Measurements from ENCODE around the gene ADGRL3.
"Not testable (repeated sequence)": the region's sequence is repeated elsewhere in the genome, so short reads cannot be mapped to it uniquely, and the experiment has no call there.

ADGRL3 gene

DNA sequence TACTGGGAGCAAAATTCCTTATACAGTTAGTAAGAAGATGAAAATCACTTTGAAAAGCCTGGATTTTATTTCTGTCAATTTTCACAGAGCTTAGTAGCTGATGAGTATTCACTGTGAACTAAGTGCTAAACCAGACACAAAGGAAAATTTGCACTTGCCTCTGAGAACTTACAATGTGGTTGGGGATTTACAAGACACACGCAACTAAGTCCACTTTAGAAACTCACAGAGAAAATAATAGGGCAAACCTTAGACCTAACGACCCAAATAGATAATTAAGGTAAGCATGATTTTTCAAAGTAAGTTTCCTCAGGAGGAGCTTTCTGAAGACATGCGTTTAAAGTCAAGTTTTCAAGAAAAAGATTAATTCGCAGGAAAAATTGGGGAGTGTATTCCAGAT, 708.9 kb downstream of the ADGRL3 start:
- DNase-seq (ENCODE audit: low read depth), result no peak

DNA sequence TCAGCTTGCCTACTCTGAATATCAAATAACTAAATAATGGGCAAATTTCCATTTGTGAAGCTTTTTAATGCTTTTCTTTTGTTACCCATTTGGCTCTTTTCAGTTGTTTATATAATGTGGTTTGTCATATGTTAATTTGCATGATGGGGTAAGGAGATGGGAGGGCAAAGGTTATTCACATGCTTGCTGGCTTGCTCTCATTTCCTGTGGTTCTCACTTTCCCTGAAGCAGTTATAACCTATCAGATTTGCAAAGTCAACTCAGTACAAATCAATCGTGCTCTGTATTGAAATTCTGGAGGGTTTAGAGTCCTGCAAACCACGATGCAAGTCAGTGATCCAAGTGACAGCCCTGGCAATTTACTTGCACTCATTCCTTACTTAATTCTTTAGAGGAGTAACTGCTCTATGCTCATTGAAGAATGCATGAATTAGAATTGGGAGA, 711.2 kb downstream of the ADGRL3 start:
- no peak for DNase-seq (ENCODE audit: low read depth)

DNA sequence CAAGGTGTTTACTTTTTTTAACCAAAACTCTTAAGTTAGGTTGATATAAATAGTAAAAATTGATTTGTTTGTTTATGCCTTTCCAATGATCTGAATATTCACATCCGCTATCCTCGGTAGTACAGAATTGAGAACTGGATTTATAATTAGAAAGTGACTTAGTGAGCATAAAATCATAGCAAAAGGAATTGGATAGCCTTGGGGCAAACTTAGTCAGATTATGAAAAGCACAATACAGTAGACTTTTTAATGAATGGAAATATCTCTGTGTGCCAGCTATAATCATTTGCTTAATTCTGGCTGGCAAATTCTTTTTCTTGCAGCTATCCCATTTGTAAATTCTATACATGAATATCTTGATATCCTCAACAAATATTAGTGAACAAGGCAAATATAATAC, 713.5 kb downstream of the ADGRL3 start:
- no peak for DNase-seq (ENCODE audit: low read depth)

DNA sequence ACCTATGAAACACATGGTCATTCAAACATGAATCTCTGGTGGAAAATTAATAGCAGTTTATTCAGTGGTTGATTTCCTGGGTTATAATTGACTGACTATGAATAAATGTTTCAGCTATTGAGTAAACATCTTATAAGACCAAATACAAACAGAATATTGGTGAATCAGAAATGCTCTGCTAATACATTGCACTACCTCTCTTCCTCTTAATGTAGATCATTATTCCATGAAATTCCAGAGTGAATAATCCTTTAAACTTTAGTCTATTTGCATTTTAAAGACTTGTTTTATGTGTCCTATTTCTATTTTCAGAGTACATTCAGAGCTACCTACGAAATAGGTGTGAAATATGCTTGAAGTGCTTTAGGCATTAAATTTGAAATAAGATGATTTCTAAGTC, 715.4 kb downstream of the ADGRL3 start:
- no peak for DNase-seq (ENCODE audit: low read depth)

DNA sequence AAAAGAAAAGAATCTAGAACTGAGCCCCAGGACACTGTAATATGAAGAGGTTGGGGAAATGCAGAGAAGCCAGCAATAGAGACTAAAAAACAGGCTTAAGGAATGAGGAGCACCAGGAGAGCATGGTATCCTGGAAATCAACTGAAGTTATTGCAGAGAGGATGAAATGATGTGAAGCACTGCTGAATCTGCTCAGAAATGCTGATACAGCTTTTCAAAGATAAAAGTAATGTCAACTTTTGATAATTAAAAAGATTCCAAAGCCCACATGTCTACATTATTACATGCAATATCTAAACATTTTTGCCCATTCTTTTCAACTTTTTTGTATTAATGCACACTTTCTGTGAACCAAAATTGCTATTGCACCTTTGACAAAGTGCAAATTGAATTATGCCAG, 718.4 kb downstream of the ADGRL3 start:
- no peak for DNase-seq (ENCODE audit: low read depth)

DNA sequence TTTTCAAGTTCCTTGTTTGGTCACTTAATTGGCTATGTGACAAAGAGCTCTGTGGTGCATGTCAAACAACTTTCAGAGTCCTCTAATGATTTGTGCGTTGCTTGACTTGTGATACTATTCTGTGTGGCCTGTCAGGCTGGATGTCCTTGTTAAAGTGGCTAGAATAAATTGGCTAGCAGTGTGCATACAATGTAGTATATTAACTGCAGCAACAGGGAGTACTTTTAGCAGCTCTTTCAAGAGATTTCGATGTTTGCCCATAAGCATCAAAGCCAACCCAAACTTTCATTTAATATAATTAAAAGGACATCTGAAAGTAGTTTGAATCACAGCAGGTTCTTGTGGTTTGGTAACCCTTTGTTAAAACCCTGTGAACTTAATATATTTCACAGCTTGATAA, 718.9 kb downstream of the ADGRL3 start:
- no peak for DNase-seq (ENCODE audit: low read depth)

DNA sequence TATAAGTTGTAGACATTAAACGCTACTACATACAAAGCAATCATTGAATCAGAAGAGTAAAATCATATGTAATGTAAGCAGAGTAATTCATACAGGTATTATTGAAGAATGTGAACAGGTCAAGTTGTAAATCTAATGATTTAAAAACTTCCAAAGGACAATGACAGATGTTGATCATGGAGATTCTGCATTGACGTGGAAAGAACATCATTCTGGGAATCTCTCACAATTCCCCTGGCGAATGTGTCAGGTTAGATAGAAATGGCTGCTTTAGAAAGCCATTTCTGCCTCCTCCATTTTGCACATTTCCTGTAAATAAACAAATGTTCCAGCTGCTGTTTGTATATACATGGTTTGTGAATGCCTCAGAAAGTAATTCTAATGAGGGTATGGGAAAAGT, 719.4 kb downstream of the ADGRL3 start:
- DNase-seq (ENCODE audit: low read depth), result no peak

DNA sequence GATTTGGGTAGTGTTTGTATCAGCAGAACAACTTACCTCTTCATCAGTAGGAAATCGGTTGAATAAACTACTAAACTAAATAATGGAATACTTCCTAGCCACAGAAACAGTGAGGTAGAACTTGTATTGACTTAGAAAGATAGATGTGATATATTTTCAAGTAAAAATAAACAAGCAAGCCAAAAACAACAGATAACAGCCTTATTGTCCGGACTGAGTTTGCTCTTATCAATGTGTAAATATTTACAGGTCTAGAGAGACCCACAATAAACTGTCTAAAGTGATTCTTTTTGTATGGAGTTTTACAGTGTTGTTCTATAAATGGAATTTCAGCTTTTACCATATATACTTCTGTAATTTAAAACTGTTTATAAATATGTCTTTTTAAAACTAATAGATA, 721.8 kb downstream of the ADGRL3 start:
- no peak for DNase-seq (ENCODE audit: low read depth)

DNA sequence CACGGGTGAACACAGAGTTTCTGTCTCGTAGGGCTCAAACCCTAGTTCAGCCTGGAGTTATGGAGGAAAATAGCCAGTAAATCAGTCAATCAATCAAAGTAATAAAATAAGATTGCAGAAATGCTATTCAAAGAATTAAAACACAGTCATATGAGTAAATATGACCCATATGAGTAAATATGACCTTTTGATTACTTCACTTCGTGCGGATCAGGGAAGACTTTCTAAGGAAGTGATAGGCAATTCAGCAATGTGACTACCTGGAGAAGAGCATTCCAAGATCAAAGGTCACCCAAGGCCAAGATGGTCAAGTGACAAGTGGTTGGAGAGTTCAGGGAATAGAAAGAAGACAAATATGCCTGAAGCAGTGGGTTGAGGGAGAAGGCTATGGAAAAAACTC, 722.6 kb downstream of the ADGRL3 start:
- no peak for DNase-seq (ENCODE audit: low read depth)

DNA sequence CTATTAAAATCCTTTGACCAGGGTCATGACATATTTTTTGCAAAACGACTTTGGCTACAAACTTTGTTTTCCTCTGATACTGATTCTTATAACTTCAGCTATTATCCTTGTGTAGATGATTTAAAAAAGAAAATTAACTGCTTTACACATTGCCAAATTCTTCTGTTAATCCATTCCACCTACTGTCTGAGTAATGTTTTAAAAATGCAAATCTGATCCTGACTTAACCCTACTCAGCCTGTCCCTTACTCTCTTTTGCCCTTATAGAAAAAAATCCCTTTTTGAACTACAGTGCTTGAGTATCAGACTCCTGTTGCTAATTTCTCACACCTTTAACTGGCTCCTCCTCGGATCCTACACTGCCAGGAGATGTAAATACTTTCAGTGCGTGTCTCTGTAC, 723.1 kb downstream of the ADGRL3 start:
- DNase-seq (ENCODE audit: low read depth), result no peak

DNA sequence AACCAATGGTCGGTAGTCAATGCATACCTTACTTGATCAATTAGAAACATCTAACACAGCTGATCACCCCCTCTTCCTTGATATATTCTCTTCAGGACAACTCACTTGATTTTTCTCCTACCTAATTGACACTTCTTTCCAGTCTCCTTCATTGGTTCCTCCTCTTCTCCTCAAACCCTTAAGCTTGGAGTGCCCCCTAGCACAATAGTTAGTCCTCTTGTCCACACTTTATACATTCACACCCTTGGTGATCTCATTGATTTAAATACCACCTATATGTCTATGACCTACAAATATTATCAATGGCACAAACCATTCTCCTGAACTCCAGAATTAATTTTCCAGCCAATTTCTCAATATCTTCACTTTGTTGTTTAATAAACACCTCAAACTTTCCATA, 724.0 kb downstream of the ADGRL3 start:
- no peak for DNase-seq (ENCODE audit: low read depth)

DNA sequence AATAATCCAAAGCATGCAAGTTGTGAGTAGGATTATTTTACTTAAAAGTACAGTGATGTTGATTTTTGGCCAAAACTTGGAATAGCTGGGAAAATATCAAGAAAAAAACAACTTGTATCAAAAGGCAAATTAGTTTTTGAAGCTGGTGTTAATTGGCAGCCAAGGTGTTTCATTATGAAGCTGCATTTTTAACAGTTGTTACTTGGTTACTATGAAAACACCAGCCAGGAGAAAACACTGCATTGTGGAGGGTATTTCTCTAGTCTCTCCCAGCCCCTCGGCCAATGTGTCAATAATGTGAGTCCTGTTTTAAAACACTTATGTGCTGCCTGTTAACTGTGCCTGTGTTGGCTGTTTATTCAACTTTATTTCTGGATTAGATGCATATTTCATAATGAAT, 733.4 kb downstream of the ADGRL3 start:
- no peak for DNase-seq (ENCODE audit: low read depth)

DNA sequence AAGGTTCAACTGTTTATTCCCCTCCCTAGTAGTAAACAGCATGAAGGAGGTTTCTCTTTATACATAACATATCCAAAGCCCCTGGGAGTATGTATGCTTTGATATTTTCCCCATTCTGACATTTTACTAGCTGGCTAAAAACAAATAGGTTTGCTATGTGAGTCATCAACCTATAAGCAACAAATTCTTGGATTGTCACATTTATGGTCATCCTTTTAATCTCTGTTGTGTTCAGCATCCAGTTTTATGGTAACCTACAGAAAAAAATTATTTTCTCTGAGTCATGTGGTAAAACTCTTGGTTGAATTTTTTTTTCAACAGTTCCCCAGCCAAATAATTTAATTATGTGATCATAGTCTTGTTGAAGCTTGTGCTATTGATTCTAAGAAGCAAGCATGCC, 734.1 kb downstream of the ADGRL3 start:
- no peak for DNase-seq (ENCODE audit: low read depth)

DNA sequence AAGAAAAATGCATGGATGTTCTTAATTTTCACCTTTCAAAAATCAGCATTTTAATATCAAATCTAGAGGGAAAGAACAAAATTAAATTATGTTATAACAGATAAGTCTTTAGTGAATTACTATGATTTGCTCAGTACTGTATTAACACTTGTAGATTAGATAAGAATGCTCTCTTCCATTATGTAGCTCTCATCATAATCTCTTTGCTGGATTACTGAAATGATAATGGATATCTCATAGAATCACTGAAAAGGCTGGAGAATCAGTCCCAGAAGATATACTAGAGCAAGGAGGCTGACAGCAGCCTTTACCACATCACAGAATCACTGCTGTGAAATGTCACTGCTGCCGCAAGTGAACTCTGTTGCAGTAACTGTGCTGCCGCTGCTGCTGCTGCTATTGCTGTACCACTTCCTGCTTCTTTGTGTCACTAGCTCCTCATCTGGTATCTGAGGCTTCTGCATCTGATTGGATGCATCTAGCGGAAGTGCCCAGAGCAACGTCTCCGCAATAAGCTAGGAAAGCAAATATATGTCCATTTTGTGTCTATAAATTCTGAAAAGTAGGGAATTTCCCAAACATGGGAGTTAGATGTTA, 738.2 kb downstream of the ADGRL3 start:
- DNase-seq (ENCODE audit: low read depth), result no peak

DNA sequence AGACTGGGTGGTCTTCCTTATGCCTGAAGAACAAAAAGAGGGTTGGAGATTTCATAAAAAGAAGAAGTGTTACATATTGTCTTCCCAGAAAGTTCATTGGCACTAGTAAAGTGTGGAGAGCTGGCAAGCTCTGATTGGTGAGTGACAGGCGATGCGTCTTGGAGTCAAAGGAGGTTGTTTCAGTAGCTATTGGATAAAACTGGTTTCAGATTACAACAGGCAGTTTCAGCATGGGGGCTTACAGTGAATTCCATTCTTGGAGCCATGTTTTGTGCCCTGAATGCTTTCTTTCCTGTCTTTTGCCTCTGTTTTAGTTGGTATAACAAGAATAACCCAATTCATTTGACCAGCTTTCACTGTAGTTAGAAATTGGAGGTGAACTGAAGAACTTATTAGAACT, 750.5 kb downstream of the ADGRL3 start:
- no peak for DNase-seq (ENCODE audit: low read depth)

DNA sequence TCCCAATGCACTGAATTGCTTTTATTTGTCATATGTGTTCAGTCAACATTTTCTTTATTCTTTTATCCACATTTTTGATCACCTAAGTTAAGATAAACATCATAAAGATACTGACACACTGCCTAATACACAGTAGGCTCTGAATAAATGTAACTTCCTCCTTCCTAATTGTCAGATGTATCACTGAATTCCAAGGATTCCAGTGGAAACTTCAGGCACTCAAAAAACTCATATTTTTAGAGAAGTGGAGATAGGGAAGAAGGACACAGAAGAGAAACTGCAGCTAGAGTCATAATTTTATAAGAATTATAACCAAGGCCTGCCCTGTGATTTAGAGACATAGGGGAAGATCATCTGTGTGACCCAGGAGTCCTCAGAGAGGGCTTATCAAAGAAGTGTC, 753.3 kb downstream of the ADGRL3 start:
- no peak for DNase-seq (ENCODE audit: low read depth)

DNA sequence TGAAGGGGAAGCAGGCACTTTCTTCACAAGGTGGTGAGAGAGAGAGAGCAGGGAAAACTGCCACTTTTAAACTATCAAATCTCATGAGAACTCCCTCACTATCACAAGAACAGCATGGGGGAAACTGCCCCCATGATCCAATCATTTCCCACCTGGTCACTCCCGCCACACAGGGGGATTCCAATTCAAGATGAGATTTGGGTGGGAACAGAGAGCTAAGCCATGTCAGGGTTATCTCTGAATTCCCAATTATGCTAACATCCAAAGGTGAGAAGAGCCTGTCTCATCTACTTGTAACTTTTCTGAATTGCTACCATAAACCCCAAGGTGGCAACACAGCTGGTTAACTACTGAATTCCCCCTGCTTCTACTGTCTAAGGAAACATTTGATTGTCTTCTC, 758.5 kb downstream of the ADGRL3 start:
- no peak for DNase-seq (ENCODE audit: low read depth)

DNA sequence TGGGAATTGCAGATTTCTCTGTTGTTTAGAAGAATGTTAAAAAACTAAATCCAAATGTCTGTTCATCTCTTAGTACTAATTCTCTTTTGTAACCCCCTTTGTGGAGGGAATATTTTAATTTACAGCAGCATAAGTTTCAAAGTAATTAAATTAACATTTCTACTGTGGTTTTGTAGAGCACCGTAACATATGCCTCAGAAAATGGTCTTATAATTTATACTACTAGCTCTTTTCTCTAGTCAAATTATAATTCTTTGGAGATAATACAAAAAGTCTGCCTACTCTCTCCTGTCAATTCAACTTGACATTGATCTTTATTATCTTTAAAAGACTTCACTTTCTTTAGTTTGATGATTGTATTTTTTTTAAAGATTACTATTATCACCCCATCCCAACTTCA, 759.0 kb downstream of the ADGRL3 start:
- no peak for DNase-seq (ENCODE audit: low read depth)

DNA sequence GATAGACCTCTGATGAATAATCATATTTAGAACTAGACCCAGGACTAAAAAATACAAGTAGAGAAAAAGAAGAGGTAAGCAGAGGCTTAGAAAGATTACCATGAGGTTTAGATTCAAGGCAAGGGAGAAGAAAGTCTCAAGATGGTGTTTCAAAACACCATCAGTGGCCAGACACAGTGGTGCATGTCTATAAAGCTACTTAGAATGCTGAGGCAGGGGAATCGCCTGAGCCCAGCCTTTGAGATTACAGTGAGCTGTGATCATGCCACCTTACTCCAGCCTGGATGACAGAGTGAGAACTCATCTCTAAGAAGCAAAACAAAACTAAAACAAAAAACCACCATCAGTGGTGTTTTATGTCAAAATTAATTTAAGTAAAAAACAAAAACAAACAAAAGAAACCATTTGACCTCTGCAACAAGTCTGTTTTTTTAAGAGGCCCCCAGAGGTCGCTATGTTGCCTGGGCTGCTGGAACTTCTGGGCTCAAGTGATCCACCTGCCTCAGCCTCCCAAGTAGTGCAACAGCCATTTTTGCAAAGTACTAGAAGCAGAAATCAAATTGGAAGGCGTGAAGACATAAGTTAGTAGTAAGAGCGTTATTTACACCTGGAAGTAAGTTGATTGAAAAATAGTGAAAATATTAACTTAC, 784.3 kb downstream of the ADGRL3 start:
- DNase-seq (ENCODE audit: low read depth), result no peak

DNA sequence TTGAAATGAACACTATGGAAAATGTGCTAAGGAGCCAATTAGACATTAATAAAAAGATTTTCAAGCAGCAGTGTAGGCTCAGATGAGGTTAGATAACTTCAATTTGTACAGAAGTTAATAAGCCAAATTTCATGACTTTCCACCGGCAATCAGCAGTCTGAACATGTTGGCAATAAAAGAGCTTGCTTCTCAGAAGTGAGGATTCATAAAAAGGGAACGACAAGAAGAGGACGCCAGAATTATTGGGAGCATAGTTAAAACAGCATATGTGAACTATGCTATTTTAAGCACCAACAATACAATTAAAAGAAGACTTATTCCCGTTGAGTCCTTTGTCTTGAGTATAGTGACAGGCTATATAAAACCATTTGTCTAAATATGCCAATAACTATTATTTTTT, 785.3 kb downstream of the ADGRL3 start:
- DNase-seq (ENCODE audit: low read depth), result no peak

DNA sequence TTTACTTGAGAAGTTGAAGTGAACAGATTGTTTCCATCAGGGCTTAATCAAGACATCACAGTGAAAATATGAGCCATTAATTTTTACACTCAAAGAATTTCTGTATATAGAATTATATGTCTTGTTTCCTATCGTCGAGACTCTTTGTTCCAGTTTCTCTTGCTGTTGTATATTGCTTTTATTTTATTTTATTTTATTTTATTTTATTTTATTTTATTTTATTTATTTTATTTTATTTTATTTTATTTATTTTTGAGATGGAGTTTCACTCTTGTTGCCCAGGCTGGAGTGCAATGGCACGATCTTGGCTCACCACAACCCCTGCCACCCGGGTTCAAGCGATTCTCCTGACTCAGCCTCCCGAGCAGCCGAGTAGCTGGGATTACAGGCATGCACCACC, 786.8 kb downstream of the ADGRL3 start:
- not testable (repeated sequence) for DNase-seq (ENCODE audit: low read depth)

DNA sequence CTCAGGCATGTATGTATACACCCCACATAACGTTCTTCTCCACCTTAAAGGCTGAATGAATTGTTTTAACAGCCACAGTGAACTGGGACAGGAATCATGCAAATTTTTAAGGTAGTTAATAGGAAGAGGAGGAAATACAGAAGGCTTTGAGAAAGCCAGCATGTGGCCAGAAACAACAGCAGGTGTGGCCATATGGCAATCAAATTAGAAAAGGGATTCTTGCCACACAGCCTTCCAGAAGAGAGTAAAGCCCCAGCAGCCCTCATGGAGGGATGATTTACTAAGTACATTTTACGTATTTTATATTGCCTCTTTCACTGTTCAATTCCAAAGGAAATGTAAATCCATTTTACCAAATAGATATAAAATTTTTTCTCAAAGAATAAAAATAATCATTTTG, 792.2 kb downstream of the ADGRL3 start:
- DNase-seq (ENCODE audit: low read depth), result no peak

DNA sequence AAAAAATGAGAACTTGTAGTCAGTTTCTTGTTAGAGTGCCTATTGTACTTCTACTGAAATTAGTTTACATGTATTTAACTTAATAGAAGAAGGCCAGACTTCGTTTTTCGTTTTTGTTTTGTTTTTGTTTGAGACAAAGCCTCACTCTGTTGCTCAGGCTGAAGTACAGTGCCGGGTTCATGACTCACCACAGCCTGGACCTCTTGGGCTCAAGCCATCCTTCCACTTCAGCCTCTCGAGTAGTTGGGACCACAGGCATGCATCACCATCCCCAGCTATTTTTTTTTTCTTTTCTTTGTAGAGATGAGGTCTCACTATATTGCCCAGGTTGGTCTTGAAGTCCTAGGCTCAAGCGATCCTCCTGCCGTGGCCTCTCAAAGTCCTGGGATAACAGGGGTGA, 793.9 kb downstream of the ADGRL3 start:
- DNase-seq (ENCODE audit: low read depth), result no peak

DNA sequence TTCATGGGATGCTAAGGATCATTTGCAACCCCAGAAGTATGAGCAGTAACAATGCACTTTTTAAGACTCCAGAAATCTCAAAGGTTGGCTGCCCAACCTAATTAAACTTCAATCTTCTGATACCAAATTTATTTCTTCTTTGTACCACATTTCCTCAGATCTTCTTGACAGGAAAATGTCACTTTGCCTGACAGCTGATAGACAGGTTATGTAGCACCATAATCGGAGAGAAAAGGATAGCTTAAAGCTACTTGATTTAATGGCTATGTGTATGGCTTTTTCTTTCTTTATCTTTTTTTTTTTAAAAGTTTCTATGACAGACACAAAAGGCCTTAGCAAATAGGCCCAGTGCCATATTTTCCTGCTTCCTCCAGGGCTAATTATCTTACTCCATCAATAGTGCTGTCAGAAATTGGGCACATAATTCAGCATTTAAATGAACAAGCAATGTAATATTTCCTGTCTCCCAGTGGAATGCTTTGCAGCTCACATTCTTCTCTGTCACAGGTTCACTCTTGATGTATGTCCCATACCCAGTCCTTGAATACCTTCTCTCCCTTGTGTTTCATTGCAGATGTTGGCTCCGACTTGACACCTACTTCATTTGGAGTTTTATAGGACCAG, 795.7 kb downstream of the ADGRL3 start:
- no peak for DNase-seq (ENCODE audit: low read depth)

All from activated T-cell treated with anti-CD3 and anti-CD28 coated beads for 24 hours (primary cell).